ENCODE results near the gene CD300A. TPM values are rescaled to one million over a fixed set of nuclear protein-coding genes. Genes with fewer than 3 reads are reported as not detected.

Gene CD300A
- total and polyA plus RNA-seq, 2 donors = 26.7 to 28.0 TPM

Other genes starting within 250 kb of the CD300A start
- 0.38 TPM for gene DNAI2, start 192.4 kb upstream of the CD300A start, total RNA-seq
- gene DNAI2, start 192.4 kb upstream of the CD300A start, polyA plus RNA-seq = 0.78 TPM
- 5.2 TPM for gene KIF19, start 140.4 kb upstream of the CD300A start, total RNA-seq
- gene KIF19, start 140.4 kb upstream of the CD300A start, polyA plus RNA-seq = 4.7 TPM
- gene BTBD17, start 104.8 kb upstream of the CD300A start, total RNA-seq = 0.05 TPM
- gene BTBD17, start 104.8 kb upstream of the CD300A start, polyA plus RNA-seq = 0.16 TPM
- 0.09 TPM for gene GPR142, start 99.1 kb upstream of the CD300A start, total RNA-seq
- gene GPR142, start 99.1 kb upstream of the CD300A start, polyA plus RNA-seq = 0.16 TPM
- gene GPRC5C, start 34.5 kb upstream of the CD300A start, total RNA-seq = 11.5 TPM
- gene GPRC5C, start 34.5 kb upstream of the CD300A start, polyA plus RNA-seq = 14.3 TPM
- 0.38 TPM for gene CD300LB, start 64.8 kb downstream of the CD300A start, total RNA-seq
- 0.64 TPM for gene CD300LB, start 64.8 kb downstream of the CD300A start, polyA plus RNA-seq
- gene CD300C, start 79.5 kb downstream of the CD300A start, total RNA-seq = 0.80 TPM
- 1.2 TPM for gene CD300C, start 79.5 kb downstream of the CD300A start, polyA plus RNA-seq
- gene CD300H, start 100.9 kb downstream of the CD300A start, total RNA-seq = 0.38 TPM
- 2.8 TPM for gene CD300H, start 100.9 kb downstream of the CD300A start, polyA plus RNA-seq
- not detected for gene CD300LD, start 125.6 kb downstream of the CD300A start, total RNA-seq
- gene CD300LD, start 125.6 kb downstream of the CD300A start, polyA plus RNA-seq = 0.16 TPM
- gene CD300E, start 157.1 kb downstream of the CD300A start, total RNA-seq = 0.33 TPM
- gene CD300E, start 157.1 kb downstream of the CD300A start, polyA plus RNA-seq = 4.0 TPM
- 3.4 TPM for gene CD300LF, start 246.3 kb downstream of the CD300A start, total RNA-seq
- 6.0 TPM for gene CD300LF, start 246.3 kb downstream of the CD300A start, polyA plus RNA-seq